Panc1 (cell line): ENCODE results near the gene PARD6G.
A peak's percentile ranks its signal among the peaks of the same experiment; 100 is the strongest.
"Not testable (repeated sequence)": the region's sequence is repeated elsewhere in the genome, so short reads cannot be mapped to it uniquely, and the experiment has no call there.

ENCODE experiments used
- CTCF ChIP-seq: fragments of 450-650 bp; IDR thresholded peaks from 2 replicates; pipeline ENCODE4 v1.5.1; 2017; ENCODE audit warnings: mild to moderate bottlenecking
- REST ChIP-seq, 2 experiments: IDR thresholded peaks; 2 replicates each; pipeline ENCODE4 v1.6.1; 2011 to 2012; ENCODE audit warnings: low read depth in 2 of 2, control low read depth in 1 of 2, low read length in 1 of 2, mild to moderate bottlenecking in 1 of 2, moderate library complexity in 1 of 2; ENCODE audit not compliant: insufficient read depth in 1 of 2

- TF ChIP-seq CTCF, result peak; percentile 98
- not testable (repeated sequence) for TF ChIP-seq REST (IDR thresholded peaks at IDR 0.05; ENCODE audit: insufficient read depth in 1 of 2, low read depth in 2 of 2, low read length in 1 of 2)
These were observed 10.5 kb upstream of the PARD6G start for GRCh38 chr18:80257579-80258543.
